Keratinocyte (primary cell): ENCODE measurements around the gene TAOK2. TPM values are rescaled to one million over a fixed set of nuclear protein-coding genes. Genes with fewer than 3 reads are reported as not detected.

Source experiments
- DNase-seq: peaks from one replicate; pipeline ENCODE4 v3.0.0-alpha.2; 2011; ENCODE audit warnings: low read depth, missing footprints, low spot score
- FAIRE-seq: peaks from 2 replicates; lab custom pipeline; 2011; peaks lifted over from hg19 to GRCh38; lab: Jason Lieb, UNC
- H2AFZ ChIP-seq: 2 replicates; pipeline ENCODE4 v1.6.0; 2012; ENCODE audit warnings: low read length, control low read depth, inconsistent platforms; ENCODE audit not compliant: control insufficient read depth
- H3K27ac ChIP-seq: 2 replicates; pipeline ENCODE4 v1.5.1; 2011; ENCODE audit warnings: low read length; ENCODE audit not compliant: control insufficient read depth, insufficient read depth
- H3K27me3 ChIP-seq: 3 replicates; pipeline ENCODE4 v1.6.0; 2011; ENCODE audit warnings: low read length; ENCODE audit not compliant: control insufficient read depth, insufficient read depth; ENCODE audit errors: extremely low read depth
- H3K36me3 ChIP-seq, 2 experiments: 2 replicates in 1 of 2; 3 replicates in 1 of 2; pipeline ENCODE4 v1.5.1; 2011; ENCODE audit warnings: low read length in 2 of 2, mild to moderate bottlenecking in 1 of 2; ENCODE audit not compliant: control insufficient read depth in 2 of 2, insufficient read depth in 2 of 2; ENCODE audit errors: extremely low read depth in 1 of 2
- H3K4me1 ChIP-seq: 3 replicates; pipeline ENCODE4 v1.5.1; 2011; ENCODE audit warnings: low read length; ENCODE audit not compliant: control insufficient read depth, insufficient read depth; ENCODE audit errors: extremely low read depth
- H3K4me2 ChIP-seq: 3 replicates; pipeline ENCODE4 v1.6.0; 2011; ENCODE audit warnings: low read depth, low read length; ENCODE audit not compliant: control insufficient read depth, insufficient read depth; ENCODE audit errors: extremely low read depth
- H3K4me3 ChIP-seq, 3 experiments: fragments of 200-600 bp in 1 of 3; sonication (generic) in 1 of 3; 2 replicates in 2 of 3; 3 replicates in 1 of 3; pipeline ENCODE4 v1.5.1; 2011 to 2016; ENCODE audit warnings: low read length in 3 of 3, mild to moderate bottlenecking in 3 of 3, control low read depth in 2 of 3, inconsistent platforms in 1 of 3, low read depth in 1 of 3, mixed read lengths in 1 of 3, mixed run types in 1 of 3, moderate library complexity in 1 of 3; ENCODE audit not compliant: control insufficient read depth in 2 of 3, insufficient read depth in 2 of 3; ENCODE audit errors: extremely low read depth in 1 of 3
- H3K79me2 ChIP-seq: 2 replicates; pipeline ENCODE4 v1.6.0; 2012; ENCODE audit warnings: low read length; ENCODE audit not compliant: control insufficient read depth, insufficient read depth
- H3K9ac ChIP-seq: 3 replicates; pipeline ENCODE4 v1.6.0; 2011; ENCODE audit warnings: low read length; ENCODE audit not compliant: control insufficient read depth, insufficient read depth; ENCODE audit errors: extremely low read depth
- H3K9me1 ChIP-seq: 3 replicates; pipeline ENCODE4 v1.6.0; 2011; ENCODE audit warnings: low read length; ENCODE audit not compliant: control insufficient read depth, insufficient read depth; ENCODE audit errors: extremely low read depth
- H3K9me3 ChIP-seq: 2 replicates; pipeline ENCODE4 v1.5.1; 2012; ENCODE audit warnings: low read depth, low read length; ENCODE audit not compliant: control insufficient read depth
- H4K20me1 ChIP-seq: 3 replicates; pipeline ENCODE4 v1.6.0; 2011; ENCODE audit warnings: low read length; ENCODE audit not compliant: control insufficient read depth, insufficient read depth; ENCODE audit errors: extremely low read depth
- CTCF ChIP-seq, 3 experiments: IDR thresholded peaks in 1 of 3; conservative IDR thresholded peaks in 1 of 3; optimal IDR thresholded peaks in 1 of 3; 2 replicates in 2 of 3; 3 replicates in 1 of 3; pipeline versions ENCODE3 to v1.5.1; 2011; ENCODE audit warnings: low read length in 3 of 3, mild to moderate bottlenecking in 3 of 3, moderate library complexity in 2 of 3, control low read depth in 1 of 3, inconsistent platforms in 1 of 3; ENCODE audit not compliant: insufficient read depth in 2 of 3; ENCODE audit errors: extremely low read depth in 1 of 3
- EZH2 ChIP-seq: IDR thresholded peaks from one replicate; pipeline ENCODE4 v1.6.1; 2012; ENCODE audit warnings: inconsistent platforms, mild to moderate bottlenecking, low read length, moderate library complexity
- dilution Hi-C: fragments of 300-500 bp; cut with MboI; formaldehyde crosslinking; loops from one replicate; pipeline ENCODE4 v1.7.0; 2020; ENCODE audit warnings: low sequenced_read_pairs; ENCODE audit not compliant: extremely low pct_ligation_motif_present
- polyA plus RNA-seq, 5 experiments: library from polyadenylated mRNA; depleted of rRNA in 3 of 5; stranded (reverse) in 3 of 5; stranded (forward) in 1 of 5; unstranded in 1 of 5; fragments of >200 nt; gene quantifications; 1 replicate in 1 of 5; 2 replicates in 3 of 5; 3 replicates in 1 of 5; pipeline versions ENCODE4 v1.2.1 to v1.2.3, GENCODE V29; 2011 to 2012; ENCODE audit warnings: missing spikeins in 2 of 5, low read depth in 1 of 5, low replicate concordance in 1 of 5

The TAOK2 gene
- polyA plus RNA-seq, 1 donor (not counting 4 experiments of a cell fraction or from before 2014, with no cell fraction given): 13.8 TPM

- Histone ChIP-seq H3K36me3 (peaks cover 0 to 3% of the 10 kb centered on the region in 2 experiments), H3K4me2 (peak within 1 kb of the TSS; percentile 96), H3K9ac (peak within 1 kb of the TSS; percentile 82), H3K4me3 (peak within 1 kb of the TSS; percentile 67 to 79 (median 72)), H3K27ac (peak within 1 kb of the TSS; percentile 69), H3K9me1 (no peaks in the 10 kb centered on the region), H3K9me3 (no peaks in the 10 kb centered on the region), H3K4me1 (peaks cover 10% of the 10 kb centered on the region), H3K27me3 (no peaks in the 10 kb centered on the region), H4K20me1 (no peaks in the 10 kb centered on the region), H3K79me2 (no peaks in the 10 kb centered on the region), H2AFZ (peak within 1 kb of the TSS; percentile 95)
- TF ChIP-seq EZH2 (no peak), CTCF (optimal IDR thresholded peaks at IDR 0.05 in 1 of 3, IDR thresholded peaks at IDR 0.05 in 1 of 3, conservative IDR thresholded peaks at IDR 0.05 in 1 of 3; ENCODE audit: extremely low read depth in 1 of 3, insufficient read depth in 2 of 3, low read length in 3 of 3) (peak in 2 of 3 experiments; percentile 15 to 47)
- dilution Hi-C loops: no loop called here
- no peak for FAIRE-seq
- DNase-seq: peak; percentile 40
Observed at GRCh38 chr16:29961479-29962343, 12.0 kb upstream of the TAOK2 start, which contains the start of gene TMEM219. TMEM219 (plus strand) TSS chr16:29962079; CDS start chr16:29963144, 1,065 bp downstream.

DNA sequence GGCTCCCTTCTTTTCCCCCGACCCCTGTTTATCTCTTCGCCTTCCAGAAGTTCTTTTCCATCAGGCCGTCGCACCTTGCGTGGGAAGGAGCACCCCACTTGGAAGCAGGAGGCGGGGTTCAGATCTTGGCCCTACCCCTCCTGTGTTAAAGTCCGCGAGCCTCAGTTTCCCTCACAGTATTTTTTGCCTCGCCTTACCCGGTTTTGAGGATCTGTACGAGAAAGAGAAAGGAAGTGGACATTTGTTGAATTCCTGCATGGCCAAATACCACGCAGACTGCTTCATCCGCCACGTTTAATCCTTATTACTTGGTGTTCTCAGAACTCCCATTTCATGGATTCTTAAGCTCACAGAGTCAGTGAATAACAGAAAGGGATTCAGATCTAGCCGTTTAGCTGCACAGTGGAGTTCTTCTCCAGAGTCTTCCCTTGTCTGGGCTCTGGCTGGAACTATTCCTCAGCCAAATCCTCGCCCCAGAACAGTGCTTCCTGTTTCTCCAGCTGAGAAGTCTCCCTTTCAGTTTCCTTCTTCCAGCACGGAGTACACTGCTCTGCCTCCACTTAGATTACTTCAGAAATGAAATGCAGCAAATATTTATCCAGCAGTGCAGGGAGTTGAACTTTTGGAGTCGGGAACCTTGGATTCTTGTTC, 11.2 kb upstream of the TAOK2 start:
- peak overlapping the region; percentile 79 for H2AFZ ChIP-seq
- FAIRE-seq (no peak), DNase-seq (no peak)
- H4K20me1 ChIP-seq: no peaks in the 10 kb centered on the region
- H3K4me3 ChIP-seq: peak overlapping the region; percentile 67 to 79 (median 72)
- H3K4me2 ChIP-seq: peak overlapping the region; percentile 88
- H3K27ac ChIP-seq: peak overlapping the region; percentile 65
- no peak for TF ChIP-seq EZH2
- no peak for TF ChIP-seq CTCF (optimal IDR thresholded peaks at IDR 0.05 in 1 of 3, IDR thresholded peaks at IDR 0.05 in 1 of 3, conservative IDR thresholded peaks at IDR 0.05 in 1 of 3; ENCODE audit: extremely low read depth in 1 of 3, insufficient read depth in 2 of 3, low read length in 3 of 3)
- dilution Hi-C loops: no loop called here
- H3K9me3 ChIP-seq: no peaks in the 10 kb centered on the region
- H3K9me1 ChIP-seq: no peaks in the 10 kb centered on the region
- H3K4me1 ChIP-seq: peaks cover 10% of the 10 kb centered on the region
- H3K36me3 ChIP-seq: peaks cover 0 to 5% of the 10 kb centered on the region in 2 experiments
- no peaks in the 10 kb centered on the region for H3K79me2 ChIP-seq
- H3K9ac ChIP-seq: peak overlapping the region; percentile 82
- H3K27me3 ChIP-seq: no peaks in the 10 kb centered on the region
